Mucosa of descending colon (tissue), 3 donors: ENCODE results near the gene KRT5. TPM values are rescaled to one million over a fixed set of nuclear protein-coding genes. Genes with fewer than 3 reads are reported as not detected.

Source experiments
- ATAC-seq: fragments of 200-7000 bp; cut with Tn5 transposase; one replicate; pipeline ENCODE4 v1.9.1; 2020; ENCODE audit warnings: mild to moderate bottlenecking, moderate library complexity
- DNase-seq, 3 donors: peaks; one replicate each; pipeline ENCODE4 v3.0.0-alpha.2; 2020
- H3K36me3 ChIP-seq: fragments of 200-600 bp; one replicate; pipeline ENCODE4 v1.8.0; 2021; ENCODE audit warnings: low read depth, mild to moderate bottlenecking
- H3K4me1 ChIP-seq: fragments of 200-600 bp; one replicate; pipeline ENCODE4 v1.8.0; 2021; ENCODE audit warnings: low read depth, mild to moderate bottlenecking
- H3K4me3 ChIP-seq: fragments of 200-600 bp; one replicate; pipeline ENCODE4 v1.8.0; 2021; ENCODE audit warnings: mild to moderate bottlenecking
- H3K9me3 ChIP-seq: fragments of 200-600 bp; one replicate; pipeline ENCODE4 v1.8.0; 2021; ENCODE audit warnings: mild to moderate bottlenecking
- CTCF ChIP-seq: fragments of 200-600 bp; IDR thresholded peaks from one replicate; pipeline ENCODE4 v1.8.0; 2022; ENCODE audit warnings: antibody characterized with exemption, mild to moderate bottlenecking
- intact Hi-C, 2 donors: fragments of 100-400 bp; cut with DNase I in 1 of 2; cut with micrococcal nuclease in 1 of 2; formaldehyde crosslinking; loops; one replicate each; pipeline versions ENCODE4 v1.11.0 to v1.11.1; 2022; cut with DNase I, micrococcal nuclease
- total RNA-seq, 3 donors: library from RNA; stranded (reverse); fragmentation: NEBNext Ultra II Directional in 2 of 3; extraction: Animal tissue kit (Norgen Biotek cat#: 25700) in 2 of 3; gene quantifications; one replicate each; pipeline versions ENCODE4 v1.2.1 to v1.2.4, GENCODE V29; 2021 to 2023
- donor health status: DM: no; HTN: no; CAD: no; lungs with moderate emphysema.
- donor health status: DM: no; HTN: no; CAD: no.
- donor health status: DM: no; HTN: yes; CAD: no.

The KRT5 gene
- total RNA-seq, 3 donors from 2014 or later: 1.6 TPM; not detected in 2

GRCh38 chr12:52474212-52474611, 46.0 kb downstream of the KRT5 start:
- H3K4me1 ChIP-seq: no peaks in the 10 kb centered on the region
- H3K36me3 ChIP-seq: no peaks in the 10 kb centered on the region
- ATAC-seq (no peak), DNase-seq (no peak)
- no peak overlapping the region for H3K4me3 ChIP-seq
- no peaks in the 10 kb centered on the region for H3K9me3 ChIP-seq
- intact Hi-C loops: no loop called here
- no peak for TF ChIP-seq CTCF

GRCh38 chr12:52473768-52474167, 46.4 kb downstream of the KRT5 start, which contains the start of gene KRT6C:
Gene KRT6C (minus strand): TSS chr12:52473805. CDS start chr12:52473737, 68 bp downstream.
- ATAC-seq (peak; percentile 77), DNase-seq (no peak)
- TF ChIP-seq CTCF: no peak
- no peaks in the 10 kb centered on the region for H3K4me1 ChIP-seq
- intact Hi-C loops: no loop called here
- no peak within 1 kb of the TSS for H3K4me3 ChIP-seq
- no peaks in the 10 kb centered on the region for H3K9me3 ChIP-seq
- H3K36me3 ChIP-seq: no peaks in the 10 kb centered on the region

GRCh38 chr12:52469853-52470252, 50.3 kb downstream of the KRT5 start:
- no peak for DNase-seq
- Histone ChIP-seq H3K9me3 (no peaks in the 10 kb centered on the region), H3K36me3 (no peaks in the 10 kb centered on the region), H3K4me3 (no peak overlapping the region), H3K4me1 (no peaks in the 10 kb centered on the region)
- ATAC-seq: no peak
- intact Hi-C loops: no loop called here
- TF ChIP-seq CTCF: no peak

DNA sequence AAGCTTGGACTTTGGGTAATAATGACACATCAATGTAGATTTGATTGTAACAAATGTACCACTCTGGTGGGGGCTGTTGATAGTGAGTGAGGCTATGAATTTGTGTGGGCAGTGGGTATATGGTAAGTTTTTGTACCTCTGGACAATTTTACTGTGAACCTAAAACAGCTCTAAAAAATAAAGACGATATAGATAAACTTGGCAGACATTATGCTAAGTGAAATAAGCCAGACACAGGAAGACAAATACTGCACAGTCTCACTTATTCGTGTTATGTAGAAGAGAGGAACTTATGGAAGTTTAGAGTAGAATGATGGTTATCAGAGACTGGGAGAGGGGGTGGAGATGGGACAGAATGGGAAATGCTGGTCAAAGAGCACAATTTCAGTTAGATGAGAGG, 55.3 kb downstream of the KRT5 start:
- no peaks in the 10 kb centered on the region for H3K4me1 ChIP-seq
- intact Hi-C loops: no loop called here
- DNase-seq (no peak), ATAC-seq (no peak)
- no peak overlapping the region for H3K4me3 ChIP-seq
- no peaks in the 10 kb centered on the region for H3K36me3 ChIP-seq
- TF ChIP-seq CTCF: no peak
- no peaks in the 10 kb centered on the region for H3K9me3 ChIP-seq

Other genes with a start within 250 kb of the KRT5 start
- under 1 TPM in 2 of 3 donors, not detected in 1; 0.35 to 0.58 TPM for gene KRT86, start 245.7 kb downstream of the KRT5 start, total RNA-seq
- not detected for gene KRT81, start 228.9 kb downstream of the KRT5 start, total RNA-seq
- gene KRT83, start 199.0 kb downstream of the KRT5 start, total RNA-seq: not detected
- not detected for gene KRT85, start 152.9 kb downstream of the KRT5 start, total RNA-seq
- not detected for gene KRT84, start 134.7 kb downstream of the KRT5 start, total RNA-seq
- not detected for gene KRT82, start 114.1 kb downstream of the KRT5 start, total RNA-seq
- gene KRT75, start 86.0 kb downstream of the KRT5 start, total RNA-seq: not detected
- gene KRT6B, start 68.2 kb downstream of the KRT5 start, total RNA-seq: not detected
- gene KRT6C, start 46.6 kb downstream of the KRT5 start, total RNA-seq: under 1 TPM in 1 of 3 donors, not detected in 2; 0.20 TPM
- 1 to 10 TPM in 1 of 3 donors, not detected in 2; 1.4 TPM for gene KRT6A, start 27.1 kb downstream of the KRT5 start, total RNA-seq
- gene KRT71, start 32.8 kb upstream of the KRT5 start, total RNA-seq: not detected
- gene KRT74, start 53.4 kb upstream of the KRT5 start, total RNA-seq: not detected
- gene KRT72, start 81.1 kb upstream of the KRT5 start, total RNA-seq: not detected
- not detected for gene KRT73, start 98.2 kb upstream of the KRT5 start, total RNA-seq
- gene KRT2, start 131.8 kb upstream of the KRT5 start, total RNA-seq: under 1 TPM in 1 of 3 donors, not detected in 2; 0.12 TPM
- gene KRT1, start 160.0 kb upstream of the KRT5 start, total RNA-seq: under 1 TPM; 0.35 to 0.89 (median 0.38) TPM
- gene KRT77, start 183.1 kb upstream of the KRT5 start, total RNA-seq: not detected